HepG2 (cell line): Measurements from ENCODE around the gene ZNRF3. TPM values are rescaled to one million over a fixed set of nuclear protein-coding genes. Genes with fewer than 3 reads are reported as not detected.

Source experiments
- ARID2 ChIP-seq: sonication (generic); formaldehyde crosslinking; IDR thresholded peaks from 2 replicates; pipeline ENCODE4 v1.8.1; 2022; ENCODE audit warnings: mild to moderate bottlenecking, missing genetic modification reagents, borderline replicate concordance
- CBX5 ChIP-seq: sonication (generic); formaldehyde crosslinking; IDR thresholded peaks from 2 replicates; pipeline ENCODE4 v1.4.0; 2020; ENCODE audit warnings: missing genetic modification reagents, borderline replicate concordance
- CEBPZ ChIP-seq: IDR thresholded peaks from 2 replicates; pipeline ENCODE4 v1.6.1; 2012; ENCODE audit warnings: low read length, improper control_type of control experiment
- DR1 ChIP-seq: sonication (generic); formaldehyde crosslinking; IDR thresholded peaks from 2 replicates; pipeline ENCODE4 v1.8.0; 2021; ENCODE audit warnings: mild to moderate bottlenecking, missing genetic modification reagents, inconsistent platforms
- HMG20B ChIP-seq: conservative IDR thresholded peaks from 2 replicates; pipeline ENCODE4 v1.6.1; 2016; ENCODE audit warnings: missing genetic modification reagents, missing compliant biosample characterization
- KLF11 ChIP-seq: IDR thresholded peaks from 2 replicates; pipeline ENCODE4 v1.6.1; 2016; ENCODE audit warnings: missing compliant biosample characterization
- MEIS2 ChIP-seq: sonication (generic); formaldehyde crosslinking; IDR thresholded peaks from 2 replicates; pipeline ENCODE4 v1.9.0; 2021; ENCODE audit warnings: mild to moderate bottlenecking, missing genetic modification reagents
- MIER2 ChIP-seq: IDR thresholded peaks from 2 replicates; pipeline ENCODE4 v1.6.1; 2016; ENCODE audit warnings: missing biosample characterization, missing genetic modification reagents
- NFATC3 ChIP-seq: sonication (generic); formaldehyde crosslinking; IDR thresholded peaks from 2 replicates; pipeline ENCODE4 v1.5.1; 2020; ENCODE audit warnings: mild to moderate bottlenecking, missing genetic modification reagents
- SALL1 ChIP-seq: sonication (generic); formaldehyde crosslinking; IDR thresholded peaks from 2 replicates; pipeline ENCODE4 v1.8.0; 2022; ENCODE audit warnings: mild to moderate bottlenecking, missing genetic modification reagents
- SAP130 ChIP-seq: IDR thresholded peaks from 2 replicates; pipeline ENCODE4 v1.6.1; 2016; ENCODE audit warnings: low read depth
- SETDB1 ChIP-seq: sonication (generic); formaldehyde crosslinking; IDR thresholded peaks from 2 replicates; pipeline ENCODE4 v1.5.1; 2020; ENCODE audit warnings: missing genetic modification reagents, mild to moderate bottlenecking, borderline replicate concordance
- SNAPC2 ChIP-seq: sonication (generic); formaldehyde crosslinking; IDR thresholded peaks from 2 replicates; pipeline ENCODE4 v1.8.1; 2022; ENCODE audit warnings: mild to moderate bottlenecking, missing genetic modification reagents
- SP4 ChIP-seq: sonication (generic); formaldehyde crosslinking; IDR thresholded peaks from 2 replicates; pipeline ENCODE4 v1.8.1; 2023; ENCODE audit warnings: mild to moderate bottlenecking, missing genetic modification reagents
- SRY ChIP-seq: sonication (generic); formaldehyde crosslinking; IDR thresholded peaks from 2 replicates; pipeline ENCODE4 v1.8.0; 2022; ENCODE audit warnings: mild to moderate bottlenecking, missing genetic modification reagents
- ZFY ChIP-seq: sonication (generic); formaldehyde crosslinking; IDR thresholded peaks from 2 replicates; pipeline ENCODE4 v1.4.0; 2020; ENCODE audit warnings: missing genetic modification reagents
- ZNF30 ChIP-seq: sonication (generic); formaldehyde crosslinking; IDR thresholded peaks from 2 replicates; pipeline ENCODE4 v1.5.0; 2020; ENCODE audit warnings: mild to moderate bottlenecking, missing genetic modification reagents
- ZNF496 ChIP-seq: sonication (generic); formaldehyde crosslinking; IDR thresholded peaks from 2 replicates; pipeline ENCODE4 v1.8.1; 2023; ENCODE audit warnings: mild to moderate bottlenecking, moderate library complexity, missing genetic modification reagents; ENCODE audit not compliant: insufficient replicate concordance
- ZNF558 ChIP-seq: sonication (generic); formaldehyde crosslinking; IDR thresholded peaks from 2 replicates; pipeline ENCODE4 v1.9.0; 2022; ENCODE audit warnings: mild to moderate bottlenecking, missing genetic modification reagents, borderline replicate concordance
- ZNF609 ChIP-seq: sonication (generic); formaldehyde crosslinking; IDR thresholded peaks from 2 replicates; pipeline ENCODE4 v1.4.0; 2020; ENCODE audit warnings: mild to moderate bottlenecking, missing genetic modification reagents, borderline replicate concordance
- ZNF674 ChIP-seq: sonication (generic); formaldehyde crosslinking; IDR thresholded peaks from 2 replicates; pipeline ENCODE4 v1.5.0; 2020; ENCODE audit warnings: low read depth, mild to moderate bottlenecking, missing genetic modification reagents
- polyA plus RNA-seq, 8 experiments: library from polyadenylated mRNA; depleted of rRNA in 3 of 8; stranded (reverse) in 7 of 8; unstranded in 1 of 8; fragments of >200 nt; fragmentation: Illumina TruSeq in 4 of 8; extraction: Trizol in 4 of 8; gene quantifications; 2 replicates each; pipeline versions ENCODE4 v1.2.1 to v1.2.3, GENCODE V29; 2011 to 2016; ENCODE audit warnings: low read depth in 4 of 8, missing spikeins in 1 of 8, mixed read lengths in 1 of 8; ENCODE audit not compliant: insufficient read depth in 1 of 8
- total RNA-seq, 5 experiments: library from RNA; depleted of rRNA; stranded (reverse); fragments of >200 nt; fragmentation: Illumina TruSeq; extraction: Trizol; gene quantifications; 2 replicates each; pipeline ENCODE4 v1.2.3, GENCODE V29; 2016; ENCODE audit warnings: low read depth in 1 of 5

Gene ZNRF3
- total and polyA plus RNA-seq, 2 of the 13 experiments (the other 11 are each of a cell fraction or from before 2014, with no cell fraction given), result 20.3 to 36.7 TPM

GRCh38 chr22:28882878-28883656 lies at the start of gene ZNRF3 (continued):
- peak; percentile 66; the same call in 1 of the 2 replicates for TF ChIP-seq ZFY
- TF ChIP-seq SETDB1 (CRISPR knock-in tag), result no peak
- peak; percentile 72 for TF ChIP-seq SALL1 (CRISPR knock-in tag)
- TF ChIP-seq ZNF674 (CRISPR knock-in tag), result peak; percentile 72; the same call in 1 of the 2 replicates
- TF ChIP-seq ARID2, result peak; percentile 70; the same call in 1 of the 2 replicates
- no peak for TF ChIP-seq MIER2 (CRISPR knock-in tag)
- TF ChIP-seq SAP130 (CRISPR knock-in tag), result peak; percentile 87; the same call in 1 of the 2 replicates
- TF ChIP-seq NFATC3, result peak; percentile 85; the same call in 1 of the 2 replicates
- no peak for TF ChIP-seq KLF11 (CRISPR knock-in tag)
- peak; percentile 96 for TF ChIP-seq SP4 (CRISPR knock-in tag)
- no peak for TF ChIP-seq CBX5 (CRISPR knock-in tag)
- no peak for TF ChIP-seq ZNF496 (CRISPR knock-in tag)
- 0 out of 2 replicates have a peak, but pooled peaks have one; percentile 46 for TF ChIP-seq HMG20B (CRISPR knock-in tag)
- 0 out of 2 replicates have a peak, but pooled peaks have one; percentile 16 for TF ChIP-seq ZNF558
- peak; percentile 88 for TF ChIP-seq MEIS2 (CRISPR knock-in tag)
- TF ChIP-seq CEBPZ, result no peak
- TF ChIP-seq SNAPC2 (CRISPR knock-in tag), result no peak
- TF ChIP-seq DR1, result no peak
- TF ChIP-seq ZNF30 (CRISPR knock-in tag), result no peak
- TF ChIP-seq ZNF609 (CRISPR knock-in tag), result peak; percentile 70; the same call in 1 of the 2 replicates
- TF ChIP-seq SRY (CRISPR knock-in tag), result no peak
